Body of pancreas (tissue), 4 donors: ENCODE results near the gene KRTAP21-2. TPM values are rescaled to one million over a fixed set of nuclear protein-coding genes. Genes with fewer than 3 reads are reported as not detected.

Experiments
- ATAC-seq: fragments of 150-250 bp; one replicate; pipeline ENCODE4 v1.9.1; 2016
- DNase-seq, 4 donors: peaks; one replicate each; pipeline ENCODE4 v3.0.0-alpha.2; 2019
- H3K27ac ChIP-seq, 4 donors: fragments of 200-600 bp; sonication (generic); 1 replicate in 3 of 4; 2 replicates in 1 of 4; pipeline versions ENCODE4 v1.5.1 to v1.6.1; 2016 to 2019; ENCODE audit warnings: mild to moderate bottlenecking in 1 of 4, mixed read lengths in 1 of 4, moderate library complexity in 1 of 4
- H3K27me3 ChIP-seq, 2 donors: fragments of 200-600 bp; sonication (generic); one replicate each; pipeline ENCODE4 v1.6.0; 2016; ENCODE audit warnings: mild to moderate bottlenecking in 1 of 2
- H3K36me3 ChIP-seq, 2 donors: fragments of 200-600 bp; sonication (generic); replicated peaks in 1 of 2; 2 replicates each; pipeline ENCODE4 v1.5.1; 2016; ENCODE audit warnings: low read depth in 2 of 2; ENCODE audit not compliant: insufficient read depth in 1 of 2
- H3K4me1 ChIP-seq: fragments of 200-600 bp; sonication (generic); one replicate; pipeline ENCODE4 v1.6.0; 2016
- H3K4me3 ChIP-seq, 2 donors: fragments of 200-600 bp; sonication (generic); 1 replicate in 1 of 2; 2 replicates in 1 of 2; pipeline ENCODE4 v1.5.1; 2016 to 2019
- H3K9me3 ChIP-seq, 3 donors: fragments of 200-600 bp; sonication (generic); 1 replicate in 2 of 3; 2 replicates in 1 of 3; pipeline ENCODE4 v1.5.1; 2016
- POLR2A ChIP-seq, 3 donors: fragments of 450-650 bp; IDR thresholded peaks; one replicate each; pipeline ENCODE4 v1.6.1; 2016; ENCODE audit warnings: antibody characterized with exemption in 3 of 3, mild to moderate bottlenecking in 2 of 3
- WGBS, 2 donors: methylation state at CpG; one replicate each; pipeline ENCODE4 v1.1.5; 2017; 5-methylcytosine and 5-hydroxymethylcytosine counted together
- intact Hi-C: fragments of 100-400 bp; cut with DNase I; formaldehyde crosslinking; loops from one replicate; pipeline ENCODE4 v1.15.1; 2023
- total RNA-seq, 2 donors: library from RNA; depleted of rRNA; stranded (reverse); fragments of >200 nt; gene quantifications; one replicate each; pipeline ENCODE4 v1.1.0, GENCODE V29; 2016
- TF ChIP-seq, protein P1 (sequence below), 7 experiments: fragments of 450-650 bp in 4 of 7; fragments of 200-600 bp in 3 of 7; sonication (generic) in 3 of 7; IDR thresholded peaks; one replicate each; pipeline ENCODE4 v1.5.1; 2016 to 2019; ENCODE audit warnings: antibody characterized with exemption in 7 of 7

KRTAP21-2 gene
- not detected for total RNA-seq

- intact Hi-C loops: no loop called here
- no peak within 1 kb of the TSS for H3K4me3 ChIP-seq
- ATAC-seq (no peak), DNase-seq (no peak)
- no peaks in the 10 kb centered on the region for H3K36me3 ChIP-seq
- no peak within 1 kb of the TSS for H3K27ac ChIP-seq
- no peaks in the 10 kb centered on the region for H3K4me1 ChIP-seq
- H3K9me3 ChIP-seq: no peaks in the 10 kb centered on the region
- no peak for TF ChIP-seq POLR2A (IDR thresholded peaks at IDR 0.05)
- TF ChIP-seq, protein P1, sequence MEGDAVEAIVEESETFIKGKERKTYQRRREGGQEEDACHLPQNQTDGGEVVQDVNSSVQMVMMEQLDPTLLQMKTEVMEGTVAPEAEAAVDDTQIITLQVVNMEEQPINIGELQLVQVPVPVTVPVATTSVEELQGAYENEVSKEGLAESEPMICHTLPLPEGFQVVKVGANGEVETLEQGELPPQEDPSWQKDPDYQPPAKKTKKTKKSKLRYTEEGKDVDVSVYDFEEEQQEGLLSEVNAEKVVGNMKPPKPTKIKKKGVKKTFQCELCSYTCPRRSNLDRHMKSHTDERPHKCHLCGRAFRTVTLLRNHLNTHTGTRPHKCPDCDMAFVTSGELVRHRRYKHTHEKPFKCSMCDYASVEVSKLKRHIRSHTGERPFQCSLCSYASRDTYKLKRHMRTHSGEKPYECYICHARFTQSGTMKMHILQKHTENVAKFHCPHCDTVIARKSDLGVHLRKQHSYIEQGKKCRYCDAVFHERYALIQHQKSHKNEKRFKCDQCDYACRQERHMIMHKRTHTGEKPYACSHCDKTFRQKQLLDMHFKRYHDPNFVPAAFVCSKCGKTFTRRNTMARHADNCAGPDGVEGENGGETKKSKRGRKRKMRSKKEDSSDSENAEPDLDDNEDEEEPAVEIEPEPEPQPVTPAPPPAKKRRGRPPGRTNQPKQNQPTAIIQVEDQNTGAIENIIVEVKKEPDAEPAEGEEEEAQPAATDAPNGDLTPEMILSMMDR (IDR thresholded peaks at IDR 0.05): no peak
- H3K27me3 ChIP-seq: no peaks in the 10 kb centered on the region
These were observed at the start of gene KRTAP21-2 for GRCh38 chr21:30747159-30747558. KRTAP21-2 (minus strand) TSS chr21:30747259; CDS start chr21:30747202, 57 bp downstream.

DNA sequence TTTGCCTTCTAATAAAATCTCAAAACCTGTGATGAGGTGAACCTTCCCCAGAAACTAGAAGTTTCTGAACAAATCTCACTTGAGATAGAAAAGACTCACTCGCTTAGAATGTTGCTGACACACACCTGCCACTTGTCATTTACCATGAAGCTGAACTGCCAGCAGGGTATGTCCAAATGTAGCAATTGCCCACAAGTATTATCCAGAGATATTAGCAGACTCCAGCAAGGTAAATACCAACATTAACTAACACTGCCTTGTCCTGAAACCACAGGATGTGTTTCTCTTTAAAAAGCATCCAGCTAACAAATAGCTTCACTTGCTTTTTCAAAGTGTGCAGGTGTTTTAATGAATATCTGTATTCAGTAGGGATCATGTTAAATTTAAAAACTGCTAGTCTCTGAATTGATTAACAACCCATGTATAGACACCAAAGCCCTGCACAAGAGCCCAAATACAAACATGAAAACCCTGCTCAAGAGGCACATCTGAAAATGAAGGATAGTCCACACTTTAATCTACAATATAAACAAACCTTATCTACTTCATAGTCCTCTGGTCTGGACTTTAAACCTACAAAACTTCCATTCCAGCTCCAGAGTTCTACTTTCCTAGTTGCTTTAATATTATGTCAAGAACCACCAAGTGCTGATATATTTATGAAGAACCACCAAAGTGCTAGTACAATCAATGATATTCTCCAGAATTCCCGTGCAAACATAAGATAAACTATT lies 46.7 kb upstream of the KRTAP21-2 start:
- no peak overlapping the region for H3K27ac ChIP-seq
- no peak for TF ChIP-seq POLR2A (IDR thresholded peaks at IDR 0.05)
- TF ChIP-seq, protein P1 (IDR thresholded peaks at IDR 0.05): no peak
- intact Hi-C loops: no loop called here
- H3K27me3 ChIP-seq: no peaks in the 10 kb centered on the region
- H3K4me3 ChIP-seq: no peak overlapping the region
- DNase-seq (no peak), ATAC-seq (peak; percentile 59)
- WGBS, 2 donors: 15 to 22% methylated on average over 2 of the region's 2 CpGs
- peaks cover 3% of the 10 kb centered on the region for H3K4me1 ChIP-seq
- H3K9me3 ChIP-seq: no peaks in the 10 kb centered on the region
- H3K36me3 ChIP-seq: no peaks in the 10 kb centered on the region

- no peaks in the 10 kb centered on the region for H3K4me1 ChIP-seq
- no peaks in the 10 kb centered on the region for H3K27me3 ChIP-seq
- no peak for TF ChIP-seq POLR2A (IDR thresholded peaks at IDR 0.05)
- TF ChIP-seq, protein P1 (IDR thresholded peaks at IDR 0.05): no peak
- ATAC-seq (no peak), DNase-seq (no peak)
- no peak overlapping the region for H3K4me3 ChIP-seq
- no peak overlapping the region for H3K27ac ChIP-seq
- 91 to 94% methylated on average over 1 of the region's 1 CpG for WGBS, 2 donors
- intact Hi-C loops: no loop called here
- H3K9me3 ChIP-seq: no peaks in the 10 kb centered on the region
- H3K36me3 ChIP-seq: no peaks in the 10 kb centered on the region
These were observed 32.2 kb upstream of the KRTAP21-2 start for GRCh38 chr21:30779249-30779648.

GRCh38 chr21:30769724-30770431 lies 22.8 kb upstream of the KRTAP21-2 start:
- no peaks in the 10 kb centered on the region for H3K27me3 ChIP-seq
- no peaks in the 10 kb centered on the region for H3K9me3 ChIP-seq
- DNase-seq (no peak), ATAC-seq (no peak)
- 87 to 92% methylated on average over 4 of the region's 4 CpGs for WGBS, 2 donors
- no peaks in the 10 kb centered on the region for H3K36me3 ChIP-seq
- peaks cover 9% of the 10 kb centered on the region for H3K4me1 ChIP-seq
- intact Hi-C loops: no loop called here
- no peak for TF ChIP-seq POLR2A (IDR thresholded peaks at IDR 0.05)
- TF ChIP-seq, protein P1 (IDR thresholded peaks at IDR 0.05): no peak
- no peak overlapping the region for H3K4me3 ChIP-seq
- H3K27ac ChIP-seq: no peak overlapping the region
